Measurements from ENCODE around the gene LIN7A. TPM values are rescaled to one million over a fixed set of nuclear protein-coding genes. Genes with fewer than 3 reads are reported as not detected.
"Not testable (repeated sequence)": the region's sequence is repeated elsewhere in the genome, so short reads cannot be mapped to it uniquely, and the experiment has no call there.

LIN7A gene
- total RNA-seq, 1 donor from 2014 or later: 32.7 TPM

DNA sequence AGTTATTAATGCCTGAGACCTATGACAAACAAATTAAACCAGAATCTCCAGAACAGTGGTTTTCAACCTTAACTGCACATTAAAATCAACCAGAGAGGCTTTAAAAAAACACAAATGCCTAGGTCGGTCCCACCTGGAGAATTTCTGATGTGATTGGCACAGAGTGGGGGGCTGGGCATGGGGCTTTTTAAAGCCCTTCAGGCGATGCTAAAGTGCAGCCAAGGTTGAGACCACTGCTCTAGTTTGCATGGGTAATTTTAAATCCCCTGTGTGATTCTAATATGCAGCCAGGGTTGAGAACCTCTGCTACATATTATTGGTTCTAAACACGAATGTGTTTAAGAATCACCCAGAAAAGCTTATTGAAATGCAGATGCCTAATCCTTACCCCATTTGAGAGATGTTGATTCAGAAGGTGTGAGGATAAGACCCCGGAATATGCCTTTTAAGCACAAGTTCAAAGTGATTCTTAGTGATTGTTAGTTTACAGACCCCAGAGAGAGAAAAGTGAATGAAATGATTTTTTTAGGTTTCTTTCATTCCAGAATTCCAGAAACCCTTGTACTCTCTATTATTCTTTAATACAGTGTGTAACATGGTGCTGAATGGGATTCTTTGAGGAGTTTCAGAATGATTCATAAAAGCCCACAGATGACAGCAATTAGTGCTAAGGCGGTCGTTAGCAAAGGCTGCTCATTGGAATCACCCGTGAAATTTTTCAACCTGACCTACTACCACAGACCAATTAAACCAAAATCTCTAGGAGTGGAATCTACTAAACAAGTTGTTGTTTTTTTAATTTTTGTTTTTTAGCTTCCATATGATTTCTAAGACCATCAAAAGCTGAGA, 44.9 kb downstream of the LIN7A start:
- DNase-seq (ENCODE audit: extremely low spot score, unreplicated experiment): no peak
- H3K4me3 Mint-ChIP-seq: no peak overlapping the region
- TF ChIP-seq, protein P1, sequence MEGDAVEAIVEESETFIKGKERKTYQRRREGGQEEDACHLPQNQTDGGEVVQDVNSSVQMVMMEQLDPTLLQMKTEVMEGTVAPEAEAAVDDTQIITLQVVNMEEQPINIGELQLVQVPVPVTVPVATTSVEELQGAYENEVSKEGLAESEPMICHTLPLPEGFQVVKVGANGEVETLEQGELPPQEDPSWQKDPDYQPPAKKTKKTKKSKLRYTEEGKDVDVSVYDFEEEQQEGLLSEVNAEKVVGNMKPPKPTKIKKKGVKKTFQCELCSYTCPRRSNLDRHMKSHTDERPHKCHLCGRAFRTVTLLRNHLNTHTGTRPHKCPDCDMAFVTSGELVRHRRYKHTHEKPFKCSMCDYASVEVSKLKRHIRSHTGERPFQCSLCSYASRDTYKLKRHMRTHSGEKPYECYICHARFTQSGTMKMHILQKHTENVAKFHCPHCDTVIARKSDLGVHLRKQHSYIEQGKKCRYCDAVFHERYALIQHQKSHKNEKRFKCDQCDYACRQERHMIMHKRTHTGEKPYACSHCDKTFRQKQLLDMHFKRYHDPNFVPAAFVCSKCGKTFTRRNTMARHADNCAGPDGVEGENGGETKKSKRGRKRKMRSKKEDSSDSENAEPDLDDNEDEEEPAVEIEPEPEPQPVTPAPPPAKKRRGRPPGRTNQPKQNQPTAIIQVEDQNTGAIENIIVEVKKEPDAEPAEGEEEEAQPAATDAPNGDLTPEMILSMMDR (conservative IDR thresholded peaks at IDR 0.05): no peak
- H3K9me3 Mint-ChIP-seq: no peaks in the 10 kb centered on the region
- no peak overlapping the region for H3K27ac Mint-ChIP-seq
- peaks cover 4% of the 10 kb centered on the region for H3K4me1 Mint-ChIP-seq (ENCODE audit: unreplicated experiment)
- H3K27me3 Mint-ChIP-seq: no peaks in the 10 kb centered on the region
- H3K36me3 Mint-ChIP-seq: peaks cover 4% of the 10 kb centered on the region

DNA sequence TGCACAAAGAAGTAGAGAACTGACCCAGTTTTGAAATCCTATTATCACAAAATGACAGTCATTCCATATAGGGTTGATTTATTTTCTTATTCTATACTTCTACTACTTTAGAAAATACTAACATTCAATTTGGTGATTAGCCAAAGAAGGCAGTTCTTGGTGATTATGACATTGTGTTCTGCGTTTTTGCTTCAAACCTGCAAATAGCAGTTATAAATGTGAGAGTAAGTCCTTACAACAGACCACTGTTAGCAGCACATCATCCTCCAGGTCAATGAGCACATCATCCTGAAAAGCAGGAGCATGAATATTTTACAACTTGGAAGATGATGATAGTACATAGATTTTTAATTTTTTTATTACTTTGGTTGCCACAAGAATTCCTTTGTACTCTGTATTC, 53.1 kb downstream of the LIN7A start:
- Mint-ChIP-seq H3K4me3 (no peak overlapping the region), H3K9me3 (no peaks in the 10 kb centered on the region), H3K27ac (no peak overlapping the region), H3K27me3 (no peaks in the 10 kb centered on the region), H3K36me3 (peaks cover 13% of the 10 kb centered on the region), H3K4me1 (ENCODE audit: unreplicated experiment) (peaks cover 5% of the 10 kb centered on the region)
- TF ChIP-seq, protein P1 (conservative IDR thresholded peaks at IDR 0.05): no peak
- no peak for DNase-seq (ENCODE audit: extremely low spot score, unreplicated experiment)

DNA sequence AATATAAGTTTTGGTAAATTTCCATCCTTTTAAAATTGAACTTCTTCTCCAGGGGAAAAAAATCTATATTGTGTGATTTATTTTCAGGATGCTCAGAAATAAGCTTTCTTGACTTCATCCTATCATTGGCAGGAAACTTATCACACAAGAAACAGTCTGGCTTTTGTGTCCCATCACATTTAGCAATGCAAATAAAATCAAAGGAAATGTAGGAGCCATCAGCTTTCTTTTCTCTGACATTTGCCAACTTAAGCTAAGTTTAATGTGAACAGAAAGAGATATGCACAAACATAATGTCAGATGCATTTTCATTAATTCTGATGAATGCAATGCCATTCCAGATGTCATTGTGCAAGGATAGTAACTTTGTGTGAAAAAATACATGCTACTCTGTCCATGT, 56.6 kb downstream of the LIN7A start:
- Mint-ChIP-seq H3K4me3 (no peak overlapping the region), H3K4me1 (ENCODE audit: unreplicated experiment) (peaks cover 14% of the 10 kb centered on the region), H3K36me3 (peaks cover 9% of the 10 kb centered on the region), H3K27me3 (no peaks in the 10 kb centered on the region), H3K9me3 (peaks cover 3% of the 10 kb centered on the region), H3K27ac (no peak overlapping the region)
- TF ChIP-seq, protein P1 (conservative IDR thresholded peaks at IDR 0.05): no peak
- no peak for DNase-seq (ENCODE audit: extremely low spot score, unreplicated experiment)

DNA sequence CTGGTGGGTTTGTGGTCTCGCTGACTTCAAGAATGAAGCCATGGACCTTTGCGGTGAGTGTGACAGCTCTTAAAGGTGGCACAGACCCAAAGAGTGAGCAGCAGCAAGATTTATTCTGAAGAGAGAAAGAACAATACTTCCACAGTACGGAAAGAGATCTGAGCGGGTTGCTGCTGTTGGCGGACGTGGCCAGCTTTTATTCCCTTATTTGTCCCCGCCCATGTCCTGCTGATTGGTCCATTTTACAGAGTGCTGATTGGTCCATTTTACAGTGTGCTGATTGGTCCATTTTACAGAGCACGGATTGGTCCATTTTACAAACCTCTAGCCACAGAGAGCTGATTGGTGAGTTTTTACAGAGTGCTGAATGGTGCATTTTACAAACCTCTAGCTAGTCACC, 59.3 kb downstream of the LIN7A start:
- not testable (repeated sequence) for H3K27ac Mint-ChIP-seq; H3K36me3 Mint-ChIP-seq; H3K27me3 Mint-ChIP-seq; DNase-seq (ENCODE audit: extremely low spot score, unreplicated experiment); H3K9me3 Mint-ChIP-seq; H3K4me3 Mint-ChIP-seq
- peaks cover 14% of the 10 kb centered on the region for H3K4me1 Mint-ChIP-seq (ENCODE audit: unreplicated experiment)

DNA sequence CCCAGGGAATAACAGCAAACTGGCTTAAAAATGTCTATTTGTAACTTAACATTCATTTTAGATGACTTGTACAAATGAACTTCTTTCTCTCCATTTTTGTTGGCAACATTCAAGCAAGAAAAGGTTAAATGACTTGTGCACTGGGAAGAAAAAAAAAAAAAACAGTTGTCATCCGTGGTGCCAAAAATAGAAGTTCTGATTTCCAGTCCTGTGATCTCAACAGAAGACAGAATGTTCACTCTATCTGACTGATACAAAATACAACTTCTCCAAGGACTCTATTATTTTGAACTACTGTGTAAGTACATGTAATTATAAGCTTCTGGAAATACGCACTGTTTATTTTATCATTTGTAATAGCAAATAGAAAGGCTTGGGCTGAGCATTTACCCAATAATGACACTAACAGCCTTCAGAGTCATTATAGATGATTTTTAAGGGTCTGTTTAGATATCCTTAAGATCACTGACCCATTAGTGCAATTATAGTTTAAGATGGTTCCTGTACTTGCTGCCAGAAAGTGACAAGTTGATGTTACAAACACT, 59.9 kb downstream of the LIN7A start:
- Mint-ChIP-seq H3K9me3 (peaks cover 3% of the 10 kb centered on the region), H3K4me3 (no peak overlapping the region), H3K4me1 (ENCODE audit: unreplicated experiment) (peaks cover 14% of the 10 kb centered on the region), H3K27me3 (no peaks in the 10 kb centered on the region), H3K27ac (no peak overlapping the region), H3K36me3 (peaks cover 5% of the 10 kb centered on the region)
- DNase-seq (ENCODE audit: extremely low spot score, unreplicated experiment): no peak
- TF ChIP-seq, protein P1 (conservative IDR thresholded peaks at IDR 0.05): no peak

DNA sequence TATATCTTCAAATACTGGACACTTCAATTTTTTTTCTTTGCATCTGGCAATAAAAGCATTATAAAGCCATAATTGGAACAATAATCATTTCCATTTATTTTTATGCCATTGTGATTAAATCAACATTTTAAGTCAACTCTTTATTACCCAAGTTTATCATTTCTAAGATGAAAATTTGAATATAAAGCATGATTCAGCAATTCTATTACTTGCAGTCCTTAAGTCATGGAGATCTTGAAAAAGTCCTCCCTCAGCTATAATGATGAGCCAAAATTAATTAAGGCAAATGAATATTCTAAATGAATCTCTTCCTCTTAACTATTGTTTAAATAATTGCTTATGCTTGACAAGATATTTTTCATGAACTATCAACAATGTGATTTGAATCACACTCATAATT, 65.7 kb downstream of the LIN7A start:
- no peak overlapping the region for H3K27ac Mint-ChIP-seq
- no peak for DNase-seq (ENCODE audit: extremely low spot score, unreplicated experiment)
- H3K4me3 Mint-ChIP-seq: no peak overlapping the region
- H3K9me3 Mint-ChIP-seq: peaks cover 4% of the 10 kb centered on the region
- H3K4me1 Mint-ChIP-seq (ENCODE audit: unreplicated experiment): no peaks in the 10 kb centered on the region
- no peaks in the 10 kb centered on the region for H3K27me3 Mint-ChIP-seq
- TF ChIP-seq, protein P1 (conservative IDR thresholded peaks at IDR 0.05): no peak
- no peaks in the 10 kb centered on the region for H3K36me3 Mint-ChIP-seq

Data from type B pancreatic cell (in vitro differentiated cells).